ENCODE data around the gene OR52I2. TPM values are rescaled to one million over a fixed set of nuclear protein-coding genes. Genes with fewer than 3 reads are reported as not detected.

Gene OR52I2
- total and polyA plus RNA-seq, 4 donors: not detected

DNA sequence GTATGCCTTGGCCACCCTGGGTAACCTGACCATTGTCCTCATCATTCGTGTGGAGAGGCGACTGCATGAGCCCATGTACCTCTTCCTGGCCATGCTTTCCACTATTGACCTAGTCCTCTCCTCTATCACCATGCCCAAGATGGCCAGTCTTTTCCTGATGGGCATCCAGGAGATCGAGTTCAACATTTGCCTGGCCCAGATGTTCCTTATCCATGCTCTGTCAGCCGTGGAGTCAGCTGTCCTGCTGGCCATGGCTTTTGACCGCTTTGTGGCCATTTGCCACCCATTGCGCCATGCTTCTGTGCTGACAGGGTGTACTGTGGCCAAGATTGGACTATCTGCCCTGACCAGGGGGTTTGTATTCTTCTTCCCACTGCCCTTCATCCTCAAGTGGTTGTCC lies 58.4 kb downstream of the OR52I2 start:
- Histone ChIP-seq H3K4me1 (ENCODE audit: control insufficient read depth in 5 of 5, insufficient read depth in 5 of 5, low read length in 5 of 5) (no peaks in the 10 kb centered on the region), H3K9me3 (ENCODE audit: control insufficient read depth in 4 of 4, insufficient read depth in 3 of 4, low read length in 3 of 4) (no peaks in the 10 kb centered on the region), H3K27ac (ENCODE audit: low read depth in 1 of 2, low read length in 1 of 2) (no peak overlapping the region), H3K4me3 (no peak overlapping the region), H3K27me3 (ENCODE audit: control insufficient read depth in 3 of 3, insufficient read depth in 3 of 3, low read length in 2 of 3) (peaks cover 0 to 11% (median 0%) of the 10 kb centered on the region in 3 donors), H3K36me3 (ENCODE audit: control insufficient read depth in 4 of 4, insufficient read depth in 4 of 4, low read length in 4 of 4) (no peaks in the 10 kb centered on the region), H3K9ac (ENCODE audit: insufficient read depth in 1 of 2, low read length in 2 of 2) (no peak overlapping the region)
- WGBS, 2 donors: 89 to 92% methylated on average over 6 of the region's 6 CpGs
- ATAC-seq (ENCODE audit: insufficient read depth, low FRiP score) (no peak), DNase-seq (no peak)
- TF ChIP-seq, protein P1, sequence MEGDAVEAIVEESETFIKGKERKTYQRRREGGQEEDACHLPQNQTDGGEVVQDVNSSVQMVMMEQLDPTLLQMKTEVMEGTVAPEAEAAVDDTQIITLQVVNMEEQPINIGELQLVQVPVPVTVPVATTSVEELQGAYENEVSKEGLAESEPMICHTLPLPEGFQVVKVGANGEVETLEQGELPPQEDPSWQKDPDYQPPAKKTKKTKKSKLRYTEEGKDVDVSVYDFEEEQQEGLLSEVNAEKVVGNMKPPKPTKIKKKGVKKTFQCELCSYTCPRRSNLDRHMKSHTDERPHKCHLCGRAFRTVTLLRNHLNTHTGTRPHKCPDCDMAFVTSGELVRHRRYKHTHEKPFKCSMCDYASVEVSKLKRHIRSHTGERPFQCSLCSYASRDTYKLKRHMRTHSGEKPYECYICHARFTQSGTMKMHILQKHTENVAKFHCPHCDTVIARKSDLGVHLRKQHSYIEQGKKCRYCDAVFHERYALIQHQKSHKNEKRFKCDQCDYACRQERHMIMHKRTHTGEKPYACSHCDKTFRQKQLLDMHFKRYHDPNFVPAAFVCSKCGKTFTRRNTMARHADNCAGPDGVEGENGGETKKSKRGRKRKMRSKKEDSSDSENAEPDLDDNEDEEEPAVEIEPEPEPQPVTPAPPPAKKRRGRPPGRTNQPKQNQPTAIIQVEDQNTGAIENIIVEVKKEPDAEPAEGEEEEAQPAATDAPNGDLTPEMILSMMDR (IDR thresholded peaks at IDR 0.05; ENCODE audit: control extremely low read depth, extremely low read depth): no peak

DNA sequence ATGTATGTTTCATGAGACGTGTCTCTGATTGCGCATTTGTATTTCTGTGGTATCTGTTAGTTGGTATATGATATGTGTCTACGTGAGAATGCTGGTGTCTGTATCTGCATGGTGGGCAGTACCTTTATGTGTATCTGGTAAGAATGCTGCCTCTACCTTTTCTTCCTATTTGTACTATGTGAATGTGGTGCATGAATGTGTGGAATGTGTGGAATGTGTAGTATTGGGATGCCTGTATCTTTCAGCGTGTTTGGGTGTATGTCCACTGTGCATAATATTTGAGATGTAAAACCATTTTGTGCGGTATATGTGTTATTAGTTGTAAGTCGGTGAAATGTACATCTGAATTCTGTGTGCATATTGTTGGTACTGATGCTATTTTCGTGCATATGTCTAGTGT lies 60.0 kb downstream of the OR52I2 start:
- TF ChIP-seq, protein P1 (IDR thresholded peaks at IDR 0.05; ENCODE audit: control extremely low read depth, extremely low read depth): no peak
- no peaks in the 10 kb centered on the region for H3K9me3 ChIP-seq (ENCODE audit: control insufficient read depth in 4 of 4, insufficient read depth in 3 of 4, low read length in 3 of 4)
- 86 to 91% methylated on average over 7 of the region's 7 CpGs for WGBS, 2 donors
- peaks cover 0 to 13% (median 0%) of the 10 kb centered on the region in 5 donors for H3K4me1 ChIP-seq (ENCODE audit: control insufficient read depth in 5 of 5, insufficient read depth in 5 of 5, low read length in 5 of 5)
- DNase-seq (no peak), ATAC-seq (ENCODE audit: insufficient read depth, low FRiP score) (no peak)
- no peak overlapping the region for H3K9ac ChIP-seq (ENCODE audit: insufficient read depth in 1 of 2, low read length in 2 of 2)
- peaks cover 0 to 2% (median 0%) of the 10 kb centered on the region in 3 donors for H3K27me3 ChIP-seq (ENCODE audit: control insufficient read depth in 3 of 3, insufficient read depth in 3 of 3, low read length in 2 of 3)
- no peak overlapping the region for H3K27ac ChIP-seq (ENCODE audit: low read depth in 1 of 2, low read length in 1 of 2)
- H3K36me3 ChIP-seq (ENCODE audit: control insufficient read depth in 4 of 4, insufficient read depth in 4 of 4, low read length in 4 of 4): no peaks in the 10 kb centered on the region
- H3K4me3 ChIP-seq: no peak overlapping the region

DNA sequence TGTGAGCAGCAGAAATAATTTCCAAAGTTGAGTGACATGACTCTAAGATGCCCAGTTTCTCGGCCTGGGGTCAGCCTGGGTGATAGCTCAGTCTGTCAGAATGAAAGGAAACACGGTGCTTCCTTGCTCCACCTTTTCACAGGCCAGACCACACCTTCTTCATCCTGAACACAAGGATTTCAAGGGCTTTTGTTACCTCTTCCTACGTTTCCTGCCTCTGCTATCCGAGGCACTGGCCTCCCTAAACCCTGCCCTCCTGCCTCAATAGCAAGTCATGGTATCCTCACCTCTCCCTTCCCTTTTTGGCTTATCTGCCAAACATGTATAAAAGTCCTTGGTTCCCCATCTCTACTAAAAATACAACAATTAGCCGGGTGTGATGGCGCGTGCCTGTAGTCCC lies 60.5 kb downstream of the OR52I2 start:
- peaks cover 0 to 14% (median 0%) of the 10 kb centered on the region in 5 donors for H3K4me1 ChIP-seq (ENCODE audit: control insufficient read depth in 5 of 5, insufficient read depth in 5 of 5, low read length in 5 of 5)
- TF ChIP-seq, protein P1 (IDR thresholded peaks at IDR 0.05; ENCODE audit: control extremely low read depth, extremely low read depth): no peak
- peaks cover 0 to 2% (median 0%) of the 10 kb centered on the region in 3 donors for H3K27me3 ChIP-seq (ENCODE audit: control insufficient read depth in 3 of 3, insufficient read depth in 3 of 3, low read length in 2 of 3)
- WGBS, 2 donors: 72 to 80% methylated on average over 7 of the region's 7 CpGs
- DNase-seq (no peak), ATAC-seq (ENCODE audit: insufficient read depth, low FRiP score) (no peak)
- H3K36me3 ChIP-seq (ENCODE audit: control insufficient read depth in 4 of 4, insufficient read depth in 4 of 4, low read length in 4 of 4): no peaks in the 10 kb centered on the region
- H3K9ac ChIP-seq (ENCODE audit: insufficient read depth in 1 of 2, low read length in 2 of 2): no peak overlapping the region
- no peaks in the 10 kb centered on the region for H3K9me3 ChIP-seq (ENCODE audit: control insufficient read depth in 4 of 4, insufficient read depth in 3 of 4, low read length in 3 of 4)
- H3K27ac ChIP-seq (ENCODE audit: low read depth in 1 of 2, low read length in 1 of 2): no peak overlapping the region
- H3K4me3 ChIP-seq: no peak overlapping the region

Other genes starting within 250 kb of the OR52I2 start
- gene OR52B4, start 213.4 kb upstream of the OR52I2 start, total RNA-seq: not detected
- gene OR52B4, start 213.4 kb upstream of the OR52I2 start, polyA plus RNA-seq: not detected
- 10 to 100 TPM; 15.2 to 19.8 TPM for gene TRIM21, start 188.0 kb upstream of the OR52I2 start, total RNA-seq
- 10 to 100 TPM; 17.8 to 32.0 TPM for gene TRIM21, start 188.0 kb upstream of the OR52I2 start, polyA plus RNA-seq
- gene OR52K2, start 132.4 kb upstream of the OR52I2 start, total RNA-seq: under 1 TPM in 1 of 2 donors, not detected in 1; 0.67 TPM
- under 1 TPM in 1 of 2 donors, not detected in 1; 0.06 TPM for gene OR52K2, start 132.4 kb upstream of the OR52I2 start, polyA plus RNA-seq
- gene OR52K1, start 99.1 kb upstream of the OR52I2 start, total RNA-seq: under 1 TPM in 1 of 2 donors, not detected in 1; 0.18 TPM
- gene OR52K1, start 99.1 kb upstream of the OR52I2 start, polyA plus RNA-seq: under 1 TPM in 1 of 2 donors, not detected in 1; 0.01 TPM
- not detected for gene OR52M1, start 36.6 kb upstream of the OR52I2 start, total RNA-seq
- not detected for gene OR52M1, start 36.6 kb upstream of the OR52I2 start, polyA plus RNA-seq
- gene OR52I1, start 12.3 kb downstream of the OR52I2 start, total RNA-seq: not detected
- gene OR52I1, start 12.3 kb downstream of the OR52I2 start, polyA plus RNA-seq: not detected
- 10 to 100 TPM; 15.0 to 18.6 TPM for gene TRIM68, start 26.5 kb downstream of the OR52I2 start, total RNA-seq
- gene TRIM68, start 26.5 kb downstream of the OR52I2 start, polyA plus RNA-seq: 1 to 10 TPM; 5.6 to 7.5 TPM
- not detected for gene OR51D1, start 55.7 kb downstream of the OR52I2 start, total RNA-seq
- not detected for gene OR51D1, start 55.7 kb downstream of the OR52I2 start, polyA plus RNA-seq
- under 1 TPM in 1 of 2 donors, not detected in 1; 0.60 TPM for gene OR51E1, start 62.2 kb downstream of the OR52I2 start, total RNA-seq
- gene OR51E1, start 62.2 kb downstream of the OR52I2 start, polyA plus RNA-seq: under 1 TPM in 1 of 2 donors, not detected in 1; 0.01 TPM
- gene OR51E2, start 116.1 kb downstream of the OR52I2 start, total RNA-seq: not detected
- not detected for gene OR51E2, start 116.1 kb downstream of the OR52I2 start, polyA plus RNA-seq
- gene MMP26, start 123.0 kb downstream of the OR52I2 start, total RNA-seq: not detected
- gene MMP26, start 123.0 kb downstream of the OR52I2 start, polyA plus RNA-seq: not detected
- gene OR51F1, start 188.2 kb downstream of the OR52I2 start, total RNA-seq: not detected
- not detected for gene OR51F1, start 188.2 kb downstream of the OR52I2 start, polyA plus RNA-seq
- not detected for gene OR52R1, start 222.6 kb downstream of the OR52I2 start, total RNA-seq
- not detected for gene OR52R1, start 222.6 kb downstream of the OR52I2 start, polyA plus RNA-seq
- gene OR51F2, start 239.6 kb downstream of the OR52I2 start, total RNA-seq: not detected
- gene OR51F2, start 239.6 kb downstream of the OR52I2 start, polyA plus RNA-seq: not detected